Measurements from ENCODE around the gene DEF6. TPM values are rescaled to one million over a fixed set of nuclear protein-coding genes. Genes with fewer than 3 reads are reported as not detected.

DEF6 gene
- total and polyA plus RNA-seq, 2 of the 13 experiments (the other 11 are each of a cell fraction or from before 2014, with no cell fraction given) = 5.2 to 10.0 TPM

DNA sequence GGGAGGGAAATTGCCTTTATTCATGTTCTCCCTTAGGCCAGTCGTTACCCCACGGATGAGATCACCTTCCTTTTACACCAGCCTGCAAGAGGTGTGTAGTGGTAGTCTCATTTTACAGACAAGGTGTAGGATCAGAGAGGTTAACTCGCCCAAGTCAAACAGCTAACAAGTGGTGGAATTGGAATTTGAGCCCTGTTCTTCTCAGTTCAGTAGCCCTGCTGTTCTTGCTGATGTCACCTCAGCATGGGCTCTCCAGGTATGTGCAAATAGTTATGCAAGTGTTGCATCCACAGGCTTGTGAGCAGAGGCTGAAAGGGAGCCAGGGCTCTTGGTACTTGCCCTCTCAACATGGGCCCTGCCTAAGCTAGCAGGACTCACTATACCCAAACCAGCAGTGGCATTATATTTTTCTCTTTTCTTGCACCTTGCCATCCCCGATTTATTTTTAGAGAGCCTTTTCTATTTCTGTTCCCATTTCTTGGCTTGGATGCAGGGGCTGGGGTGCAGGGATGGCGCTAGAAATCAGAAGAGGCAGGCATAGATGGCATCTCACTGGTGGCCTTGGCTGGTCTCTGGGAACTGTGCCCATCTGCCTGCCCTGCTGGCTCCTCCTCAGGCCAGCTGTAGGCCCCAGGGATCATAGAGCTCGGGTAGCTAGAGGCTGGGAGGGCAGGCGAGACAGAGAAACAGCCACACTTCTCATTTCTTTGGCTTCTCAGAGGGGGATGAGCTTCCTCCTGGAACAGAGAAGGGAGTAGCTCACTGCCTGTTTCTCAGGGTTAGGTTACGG is 62.9 kb downstream of the DEF6 start (continued):
- TF ChIP-seq, protein P1, sequence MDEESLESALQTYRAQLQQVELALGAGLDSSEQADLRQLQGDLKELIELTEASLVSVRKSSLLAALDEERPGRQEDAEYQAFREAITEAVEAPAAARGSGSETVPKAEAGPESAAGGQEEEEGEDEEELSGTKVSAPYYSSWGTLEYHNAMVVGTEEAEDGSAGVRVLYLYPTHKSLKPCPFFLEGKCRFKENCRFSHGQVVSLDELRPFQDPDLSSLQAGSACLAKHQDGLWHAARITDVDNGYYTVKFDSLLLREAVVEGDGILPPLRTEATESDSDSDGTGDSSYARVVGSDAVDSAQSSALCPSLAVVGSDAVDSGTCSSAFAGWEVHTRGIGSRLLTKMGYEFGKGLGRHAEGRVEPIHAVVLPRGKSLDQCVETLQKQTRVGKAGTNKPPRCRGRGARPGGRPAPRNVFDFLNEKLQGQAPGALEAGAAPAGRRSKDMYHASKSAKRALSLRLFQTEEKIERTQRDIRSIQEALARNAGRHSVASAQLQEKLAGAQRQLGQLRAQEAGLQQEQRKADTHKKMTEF (CRISPR knock-in tag; IDR thresholded peaks at IDR 0.05) = peak; percentile 83
- no peak for TF ChIP-seq ZBTB42 (CRISPR knock-in tag; IDR thresholded peaks at IDR 0.05)
- TF ChIP-seq KAT7 (CRISPR knock-in tag; IDR thresholded peaks at IDR 0.05; ENCODE audit: borderline replicate concordance) = no peak
- peak; percentile 98 for TF ChIP-seq TEAD3 (CRISPR knock-in tag; optimal IDR thresholded peaks at IDR 0.05; ENCODE audit: borderline replicate concordance)
- TF ChIP-seq, protein P2, sequence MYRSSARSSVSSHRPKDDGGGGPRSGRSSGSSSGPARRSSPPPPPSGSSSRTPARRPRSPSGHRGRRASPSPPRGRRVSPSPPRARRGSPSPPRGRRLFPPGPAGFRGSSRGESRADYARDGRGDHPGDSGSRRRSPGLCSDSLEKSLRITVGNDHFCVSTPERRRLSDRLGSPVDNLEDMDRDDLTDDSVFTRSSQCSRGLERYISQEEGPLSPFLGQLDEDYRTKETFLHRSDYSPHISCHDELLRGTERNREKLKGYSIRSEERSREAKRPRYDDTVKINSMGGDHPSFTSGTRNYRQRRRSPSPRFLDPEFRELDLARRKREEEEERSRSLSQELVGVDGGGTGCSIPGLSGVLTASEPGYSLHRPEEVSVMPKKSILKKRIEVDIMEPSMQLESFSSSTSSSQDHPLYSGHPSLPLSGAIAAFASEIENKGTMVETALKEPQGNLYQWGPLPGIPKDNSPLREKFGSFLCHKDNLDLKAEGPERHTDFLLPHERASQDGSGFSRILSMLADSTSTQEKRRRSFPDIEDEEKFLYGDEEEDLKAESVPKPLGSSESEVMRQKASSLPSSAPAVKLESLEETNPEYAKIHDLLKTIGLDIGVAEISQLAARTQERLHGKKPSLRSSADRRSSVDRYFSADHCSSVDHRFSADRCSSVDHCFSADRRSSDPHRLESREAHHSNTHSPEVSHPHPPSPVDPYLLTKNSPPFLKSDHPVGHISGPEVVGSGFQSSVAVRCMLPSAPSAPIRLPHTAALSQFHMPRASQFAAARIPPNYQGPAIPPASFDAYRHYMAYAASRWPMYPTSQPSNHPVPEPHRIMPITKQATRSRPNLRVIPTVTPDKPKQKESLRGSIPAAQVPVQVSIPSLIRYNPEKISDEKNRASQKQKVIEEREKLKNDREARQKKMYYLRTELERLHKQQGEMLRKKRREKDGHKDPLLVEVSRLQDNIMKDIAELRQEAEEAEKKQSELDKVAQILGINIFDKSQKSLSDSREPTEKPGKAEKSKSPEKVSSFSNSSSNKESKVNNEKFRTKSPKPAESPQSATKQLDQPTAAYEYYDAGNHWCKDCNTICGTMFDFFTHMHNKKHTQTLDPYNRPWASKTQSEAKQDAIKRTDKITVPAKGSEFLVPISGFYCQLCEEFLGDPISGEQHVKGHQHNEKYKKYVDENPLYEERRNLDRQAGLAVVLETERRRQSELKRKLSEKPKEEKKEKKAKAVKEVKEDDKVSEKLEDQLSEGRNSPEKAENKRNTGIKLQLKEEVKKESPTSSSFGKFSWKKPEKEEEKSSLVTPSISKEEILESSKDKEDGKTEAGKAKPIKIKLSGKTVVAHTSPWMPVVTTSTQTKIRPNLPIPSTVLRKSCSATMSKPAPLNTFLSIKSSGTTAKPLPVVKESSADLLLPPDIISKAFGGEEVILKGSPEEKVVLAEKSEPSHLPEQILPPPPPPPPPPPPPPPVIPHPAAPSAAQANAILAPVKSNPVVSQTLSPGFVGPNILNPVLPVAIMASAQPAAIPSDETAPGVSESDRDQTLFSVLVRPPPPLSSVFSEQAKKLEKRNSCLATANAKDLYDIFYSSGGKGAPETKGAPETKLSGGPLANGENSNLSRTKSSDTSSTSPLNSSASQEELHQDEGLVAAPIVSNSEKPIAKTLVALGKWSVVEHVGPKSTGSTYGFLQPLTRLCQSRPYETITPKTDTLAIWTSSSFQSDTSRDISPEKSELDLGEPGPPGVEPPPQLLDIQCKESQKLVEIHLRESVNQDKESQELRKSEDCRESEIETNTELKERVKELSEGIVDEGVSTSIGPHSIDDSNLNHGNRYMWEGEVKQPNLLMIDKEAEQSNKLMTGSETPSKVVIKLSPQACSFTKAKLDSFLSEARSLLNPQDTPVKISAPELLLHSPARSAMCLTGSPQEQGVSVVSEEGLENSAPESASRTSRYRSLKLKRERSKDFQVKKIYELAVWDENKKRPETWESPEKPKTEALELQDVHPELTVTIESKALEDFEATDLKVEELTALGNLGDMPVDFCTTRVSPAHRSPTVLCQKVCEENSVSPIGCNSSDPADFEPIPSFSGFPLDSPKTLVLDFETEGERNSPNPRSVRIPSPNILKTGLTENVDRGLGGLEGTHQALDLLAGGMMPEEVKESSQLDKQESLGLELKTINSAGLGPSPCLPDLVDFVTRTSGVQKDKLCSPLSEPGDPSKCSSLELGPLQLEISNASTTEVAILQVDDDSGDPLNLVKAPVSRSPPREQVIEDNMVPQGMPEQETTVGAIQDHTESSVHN (CRISPR knock-in tag; IDR thresholded peaks at IDR 0.05) = no peak

Measured in HepG2 (cell line).